ENCODE results near the gene ODAD3. TPM values are rescaled to one million over a fixed set of nuclear protein-coding genes. Genes with fewer than 3 reads are reported as not detected.
"Not testable (repeated sequence)": the region's sequence is repeated elsewhere in the genome, so short reads cannot be mapped to it uniquely, and the experiment has no call there.

ODAD3 gene
- total RNA-seq, 1 donor from 2014 or later, result 2.2 TPM

GRCh38 chr19:11437955-11438354 lies 3.0 kb upstream of the ODAD3 start:
- peaks cover 17% of the 10 kb centered on the region for H3K36me3 Mint-ChIP-seq
- H3K27me3 Mint-ChIP-seq, result no peaks in the 10 kb centered on the region
- no peak overlapping the region for H3K27ac Mint-ChIP-seq
- no peaks in the 10 kb centered on the region for H3K9me3 Mint-ChIP-seq
- peak overlapping the region; percentile 61 for H3K4me3 Mint-ChIP-seq
- DNase-seq (ENCODE audit: extremely low spot score, unreplicated experiment), result no peak
- H3K4me1 Mint-ChIP-seq (ENCODE audit: unreplicated experiment), result no peaks in the 10 kb centered on the region
- TF ChIP-seq CTCF (conservative IDR thresholded peaks at IDR 0.05), result no peak

- no peak for TF ChIP-seq CTCF (conservative IDR thresholded peaks at IDR 0.05)
- DNase-seq (ENCODE audit: extremely low spot score, unreplicated experiment), result no peak
- Mint-ChIP-seq H3K4me1 (ENCODE audit: unreplicated experiment) (no peaks in the 10 kb centered on the region), H3K9me3 (no peaks in the 10 kb centered on the region), H3K4me3 (peak overlapping the region; percentile 100), H3K27ac (peak overlapping the region; percentile 99), H3K27me3 (no peaks in the 10 kb centered on the region), H3K36me3 (peaks cover 10% of the 10 kb centered on the region)
These were observed 952 bp upstream of the ODAD3 start for GRCh38 chr19:11435833-11436313.

GRCh38 chr19:11434703-11435056 lies 241 bp downstream of the ODAD3 start:
- Mint-ChIP-seq H3K27ac (peak overlapping the region; percentile 99), H3K4me3 (peak overlapping the region; percentile 100)

GRCh38 chr19:11433526-11433925 lies 1.4 kb downstream of the ODAD3 start:
- H3K9me3 Mint-ChIP-seq; H3K36me3 Mint-ChIP-seq; H3K27me3 Mint-ChIP-seq; H3K4me1 Mint-ChIP-seq (ENCODE audit: unreplicated experiment); H3K27ac Mint-ChIP-seq; DNase-seq (ENCODE audit: extremely low spot score, unreplicated experiment); H3K4me3 Mint-ChIP-seq: not testable (repeated sequence)

More at GRCh38 chr19:11434703-11435056, 241 bp downstream of the ODAD3 start:
- TF ChIP-seq CTCF (conservative IDR thresholded peaks at IDR 0.05), result no peak
- no peak for DNase-seq (ENCODE audit: extremely low spot score, unreplicated experiment)
- no peaks in the 10 kb centered on the region for H3K4me1 Mint-ChIP-seq (ENCODE audit: unreplicated experiment)
- no peaks in the 10 kb centered on the region for H3K9me3 Mint-ChIP-seq
- peaks cover 7% of the 10 kb centered on the region for H3K36me3 Mint-ChIP-seq
- no peaks in the 10 kb centered on the region for H3K27me3 Mint-ChIP-seq

GRCh38 chr19:11426656-11427055 lies 8.3 kb downstream of the ODAD3 start:
- TF ChIP-seq CTCF (conservative IDR thresholded peaks at IDR 0.05), result no peak
- DNase-seq (ENCODE audit: extremely low spot score, unreplicated experiment), result no peak
- H3K4me1 Mint-ChIP-seq (ENCODE audit: unreplicated experiment), result no peaks in the 10 kb centered on the region
- peaks cover 19% of the 10 kb centered on the region for H3K27me3 Mint-ChIP-seq
- H3K27ac Mint-ChIP-seq, result no peak overlapping the region
- H3K4me3 Mint-ChIP-seq, result no peak overlapping the region
- H3K36me3 Mint-ChIP-seq, result no peaks in the 10 kb centered on the region
- no peaks in the 10 kb centered on the region for H3K9me3 Mint-ChIP-seq

- Mint-ChIP-seq H3K27me3 (peaks cover 26% of the 10 kb centered on the region), H3K36me3 (no peaks in the 10 kb centered on the region), H3K9me3 (no peaks in the 10 kb centered on the region), H3K4me3 (no peak overlapping the region), H3K4me1 (ENCODE audit: unreplicated experiment) (no peaks in the 10 kb centered on the region), H3K27ac (no peak overlapping the region)
- TF ChIP-seq CTCF (conservative IDR thresholded peaks at IDR 0.05), result no peak
- DNase-seq (ENCODE audit: extremely low spot score, unreplicated experiment), result no peak
These were observed 9.0 kb downstream of the ODAD3 start for GRCh38 chr19:11425719-11426457.

All from type B pancreatic cell (in vitro differentiated cells).